NT2/D1 (cell line): ENCODE results near the gene RPE.

Experiments
- SUZ12 ChIP-seq: IDR thresholded peaks from 2 replicates; pipeline ENCODE4 v1.6.1; 2011; ENCODE audit not compliant: insufficient read length, insufficient read depth; ENCODE audit errors: extremely low read depth
- YY1 ChIP-seq: IDR thresholded peaks from 2 replicates; pipeline ENCODE4 v1.6.1; 2011; ENCODE audit not compliant: insufficient read length, insufficient read depth
- ZNF274 ChIP-seq: IDR thresholded peaks from 2 replicates; pipeline ENCODE4 v1.6.1; 2011; ENCODE audit warnings: mild to moderate bottlenecking, low read depth, low read length

DNA sequence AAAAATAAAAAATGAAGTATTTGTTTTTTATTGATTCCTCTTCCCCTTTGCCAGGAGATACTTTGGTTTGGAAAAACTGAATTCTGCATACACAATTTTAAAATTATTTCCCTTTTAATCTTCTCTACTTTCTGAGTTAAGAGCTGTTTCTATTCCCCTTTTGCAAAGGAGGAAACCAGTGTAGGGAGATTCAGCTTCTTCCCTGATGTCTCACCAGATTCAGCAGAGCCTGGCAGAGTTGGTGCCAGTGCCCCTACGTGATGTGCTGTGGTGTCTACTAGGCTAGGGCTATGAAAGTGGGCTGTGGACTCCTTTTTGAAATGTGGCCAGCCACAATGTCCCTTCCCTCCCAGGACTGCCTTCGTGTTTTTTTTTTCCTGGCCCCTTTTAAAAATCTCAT lies 2.4 kb downstream of the RPE start:
- TF ChIP-seq SUZ12 (no peak), YY1 (no peak), ZNF274 (no peak)
